Gastroesophageal sphincter (tissue), 3 donors: ENCODE measurements around the gene SLAMF1.

Experiments
- EP300 ChIP-seq: sonication (generic); formaldehyde crosslinking; IDR thresholded peaks from one replicate; pipeline ENCODE4 v1.6.1; 2017; ENCODE audit warnings: antibody characterized with exemption, mild to moderate bottlenecking
- POLR2A ChIP-seq, 2 donors: fragments of 450-650 bp; IDR thresholded peaks; one replicate each; pipeline ENCODE4 v1.6.1; 2017; ENCODE audit warnings: antibody characterized with exemption in 2 of 2, mild to moderate bottlenecking in 2 of 2, moderate library complexity in 1 of 2
- POLR2AphosphoS5 ChIP-seq: sonication (generic); formaldehyde crosslinking; IDR thresholded peaks from one replicate; pipeline ENCODE4 v1.6.1; 2017; ENCODE audit warnings: antibody characterized with exemption
- TF ChIP-seq, protein P1 (sequence below), 4 experiments: fragments of 200-600 bp in 2 of 4; fragments of 450-650 bp in 2 of 4; sonication (generic) in 1 of 4; IDR thresholded peaks; one replicate each; pipeline ENCODE4 v1.5.1; 2017 to 2019; ENCODE audit warnings: antibody characterized with exemption in 4 of 4, mild to moderate bottlenecking in 2 of 4, moderate library complexity in 2 of 4

DNA sequence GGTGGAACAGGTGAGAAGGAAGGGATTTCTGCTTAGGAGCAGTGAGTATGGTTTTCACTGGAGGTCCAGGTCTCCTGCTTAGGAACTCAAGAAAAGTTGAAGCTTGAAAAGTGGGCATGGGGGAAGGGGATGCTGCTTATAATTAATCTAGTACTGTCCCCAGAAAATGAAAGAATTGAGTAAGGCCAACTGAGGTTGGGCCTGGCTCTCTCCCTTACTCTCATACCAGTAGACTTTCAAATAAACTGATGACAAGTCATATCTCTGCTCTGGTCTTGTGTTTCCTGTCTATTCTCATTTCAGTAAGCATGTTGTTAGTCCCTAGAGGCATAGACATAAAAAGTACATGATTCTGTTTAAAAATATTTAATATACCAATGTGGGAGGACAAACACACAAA, 38.4 kb upstream of the SLAMF1 start:
- TF ChIP-seq POLR2A (IDR thresholded peaks at IDR 0.05), result no peak
- TF ChIP-seq, protein P1, sequence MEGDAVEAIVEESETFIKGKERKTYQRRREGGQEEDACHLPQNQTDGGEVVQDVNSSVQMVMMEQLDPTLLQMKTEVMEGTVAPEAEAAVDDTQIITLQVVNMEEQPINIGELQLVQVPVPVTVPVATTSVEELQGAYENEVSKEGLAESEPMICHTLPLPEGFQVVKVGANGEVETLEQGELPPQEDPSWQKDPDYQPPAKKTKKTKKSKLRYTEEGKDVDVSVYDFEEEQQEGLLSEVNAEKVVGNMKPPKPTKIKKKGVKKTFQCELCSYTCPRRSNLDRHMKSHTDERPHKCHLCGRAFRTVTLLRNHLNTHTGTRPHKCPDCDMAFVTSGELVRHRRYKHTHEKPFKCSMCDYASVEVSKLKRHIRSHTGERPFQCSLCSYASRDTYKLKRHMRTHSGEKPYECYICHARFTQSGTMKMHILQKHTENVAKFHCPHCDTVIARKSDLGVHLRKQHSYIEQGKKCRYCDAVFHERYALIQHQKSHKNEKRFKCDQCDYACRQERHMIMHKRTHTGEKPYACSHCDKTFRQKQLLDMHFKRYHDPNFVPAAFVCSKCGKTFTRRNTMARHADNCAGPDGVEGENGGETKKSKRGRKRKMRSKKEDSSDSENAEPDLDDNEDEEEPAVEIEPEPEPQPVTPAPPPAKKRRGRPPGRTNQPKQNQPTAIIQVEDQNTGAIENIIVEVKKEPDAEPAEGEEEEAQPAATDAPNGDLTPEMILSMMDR (IDR thresholded peaks at IDR 0.05), result no peak
- no peak for TF ChIP-seq EP300
- no peak for TF ChIP-seq POLR2AphosphoS5
